ENCODE data around the gene MEP1A. TPM values are rescaled to one million over a fixed set of nuclear protein-coding genes. Genes with fewer than 3 reads are reported as not detected.

MEP1A gene
- total RNA-seq, 1 donor from 2014 or later = not detected

GRCh38 chr6:46879003-46879402, 85.8 kb downstream of the MEP1A start:
- Histone ChIP-seq H3K27me3 (ENCODE audit: low read depth) (no peaks in the 10 kb centered on the region), H3K4me3 (no peak overlapping the region), H3K9me3 (replicated peaks) (no peaks in the 10 kb centered on the region), H3K4me1 (peaks cover 24% of the 10 kb centered on the region), H3K27ac (replicated peaks) (no peak overlapping the region), H3K36me3 (peaks cover 71% of the 10 kb centered on the region)
- DNase-seq = no peak
- intact Hi-C loops (cut with micrococcal nuclease) = no loop called here
- TF ChIP-seq CTCF (IDR thresholded peaks at IDR 0.05; ENCODE audit: borderline replicate concordance) = no peak

GRCh38 chr6:46882645-46883044, 89.5 kb downstream of the MEP1A start:
- no peak for TF ChIP-seq CTCF (IDR thresholded peaks at IDR 0.05; ENCODE audit: borderline replicate concordance)

GRCh38 chr6:46888031-46888430, 94.8 kb downstream of the MEP1A start:
- DNase-seq = no peak
- Histone ChIP-seq H3K4me3 (no peak overlapping the region), H3K36me3 (peaks cover 29% of the 10 kb centered on the region), H3K9me3 (replicated peaks) (no peaks in the 10 kb centered on the region), H3K27me3 (ENCODE audit: low read depth) (no peaks in the 10 kb centered on the region), H3K4me1 (peaks cover 21% of the 10 kb centered on the region), H3K27ac (replicated peaks) (no peak overlapping the region)
- TF ChIP-seq CTCF (IDR thresholded peaks at IDR 0.05; ENCODE audit: borderline replicate concordance) = no peak
- intact Hi-C loops (cut with micrococcal nuclease) = no loop called here

More at GRCh38 chr6:46882645-46883044, 89.5 kb downstream of the MEP1A start:
- Histone ChIP-seq H3K27me3 (ENCODE audit: low read depth) (no peaks in the 10 kb centered on the region), H3K27ac (replicated peaks) (no peak overlapping the region), H3K36me3 (peaks cover 64% of the 10 kb centered on the region), H3K4me1 (peaks cover 5% of the 10 kb centered on the region), H3K9me3 (replicated peaks) (no peaks in the 10 kb centered on the region), H3K4me3 (no peak overlapping the region)
- intact Hi-C loops (cut with micrococcal nuclease) = no loop called here
- no peak for DNase-seq

- no peak for DNase-seq
- Histone ChIP-seq H3K27me3 (ENCODE audit: low read depth) (no peaks in the 10 kb centered on the region), H3K9me3 (replicated peaks) (no peaks in the 10 kb centered on the region), H3K36me3 (peaks cover 24% of the 10 kb centered on the region), H3K4me1 (peaks cover 26% of the 10 kb centered on the region), H3K27ac (replicated peaks) (no peak overlapping the region), H3K4me3 (no peak overlapping the region)
- no peak for TF ChIP-seq CTCF (IDR thresholded peaks at IDR 0.05; ENCODE audit: borderline replicate concordance)
- intact Hi-C loops (cut with micrococcal nuclease) = no loop called here
These were observed 95.4 kb downstream of the MEP1A start for GRCh38 chr6:46888578-46888977.

Other genes starting within 250 kb of the MEP1A start
- gene CYP39A1, start 140.6 kb upstream of the MEP1A start, total RNA-seq = 5.4 TPM
- 18.6 TPM for gene SLC25A27, start 140.4 kb upstream of the MEP1A start, total RNA-seq
- gene TDRD6, start 105.5 kb upstream of the MEP1A start, total RNA-seq = 0.36 TPM
- 0.16 TPM for gene PLA2G7, start 58.0 kb upstream of the MEP1A start, total RNA-seq
- gene ANKRD66, start 46.5 kb upstream of the MEP1A start, total RNA-seq = not detected
- 42.1 TPM for gene ADGRF5, start 128.5 kb downstream of the MEP1A start, total RNA-seq
- not detected for gene ADGRF1, start 248.9 kb downstream of the MEP1A start, total RNA-seq

Measured in left ventricle myocardium inferior (tissue), 1 donor.